8988T (cell line): ENCODE results near the gene ARHGEF19.
"Not testable (repeated sequence)": the region's sequence is repeated elsewhere in the genome, so short reads cannot be mapped to it uniquely, and the experiment has no call there.

Source experiments
- DNase-seq: peaks from one replicate; pipeline ENCODE4 v3.0.0; 2011

ARHGEF19 gene

GRCh38 chr1:16218674-16219071, 6.2 kb upstream of the ARHGEF19 start:
- DNase-seq: no peak

- no peak for DNase-seq
Observed at GRCh38 chr1:16218014-16218673, 5.7 kb upstream of the ARHGEF19 start.

- peak; percentile 76 for DNase-seq
Observed at GRCh38 chr1:16217061-16217785, 4.8 kb upstream of the ARHGEF19 start.

- no peak for DNase-seq
Observed at GRCh38 chr1:16215882-16216753, 3.7 kb upstream of the ARHGEF19 start.

GRCh38 chr1:16215240-16215639, 2.8 kb upstream of the ARHGEF19 start:
- not testable (repeated sequence) for DNase-seq

- not testable (repeated sequence) for DNase-seq
Observed at GRCh38 chr1:16213544-16213943, 1.1 kb upstream of the ARHGEF19 start.

GRCh38 chr1:16213013-16213412, 561 bp upstream of the ARHGEF19 start:
- no peak for DNase-seq

- no peak for DNase-seq
Observed at GRCh38 chr1:16211824-16212223, 628 bp downstream of the ARHGEF19 start.

- DNase-seq: no peak
Observed at GRCh38 chr1:16210581-16210980, 1.9 kb downstream of the ARHGEF19 start.

GRCh38 chr1:16209847-16210407, 2.5 kb downstream of the ARHGEF19 start:
- DNase-seq: no peak

- no peak for DNase-seq
Observed at GRCh38 chr1:16209132-16209846, 3.2 kb downstream of the ARHGEF19 start.

- no peak for DNase-seq
Observed at GRCh38 chr1:16208270-16208987, 4.0 kb downstream of the ARHGEF19 start.

GRCh38 chr1:16207318-16208269, 4.9 kb downstream of the ARHGEF19 start:
- no peak for DNase-seq

GRCh38 chr1:16206547-16207317, 5.7 kb downstream of the ARHGEF19 start:
- peak; percentile 61 for DNase-seq

- no peak for DNase-seq
Observed at GRCh38 chr1:16205891-16206546, 6.4 kb downstream of the ARHGEF19 start.

GRCh38 chr1:16205334-16205671, 7.1 kb downstream of the ARHGEF19 start:
- DNase-seq: no peak

GRCh38 chr1:16204634-16205333, 7.7 kb downstream of the ARHGEF19 start:
- DNase-seq: no peak

GRCh38 chr1:16204216-16204615, 8.2 kb downstream of the ARHGEF19 start:
- DNase-seq: no peak

GRCh38 chr1:16203550-16203949, 8.9 kb downstream of the ARHGEF19 start:
- DNase-seq: no peak
